Islet precursor cell (in vitro differentiated cells): Measurements from ENCODE around the gene RNF5.
"Not testable (repeated sequence)": the region's sequence is repeated elsewhere in the genome, so short reads cannot be mapped to it uniquely, and the experiment has no call there.

Experiments used
- DNase-seq: peaks from one replicate; pipeline ENCODE4 v3.0.0-alpha.2; 2018

Gene RNF5

DNA sequence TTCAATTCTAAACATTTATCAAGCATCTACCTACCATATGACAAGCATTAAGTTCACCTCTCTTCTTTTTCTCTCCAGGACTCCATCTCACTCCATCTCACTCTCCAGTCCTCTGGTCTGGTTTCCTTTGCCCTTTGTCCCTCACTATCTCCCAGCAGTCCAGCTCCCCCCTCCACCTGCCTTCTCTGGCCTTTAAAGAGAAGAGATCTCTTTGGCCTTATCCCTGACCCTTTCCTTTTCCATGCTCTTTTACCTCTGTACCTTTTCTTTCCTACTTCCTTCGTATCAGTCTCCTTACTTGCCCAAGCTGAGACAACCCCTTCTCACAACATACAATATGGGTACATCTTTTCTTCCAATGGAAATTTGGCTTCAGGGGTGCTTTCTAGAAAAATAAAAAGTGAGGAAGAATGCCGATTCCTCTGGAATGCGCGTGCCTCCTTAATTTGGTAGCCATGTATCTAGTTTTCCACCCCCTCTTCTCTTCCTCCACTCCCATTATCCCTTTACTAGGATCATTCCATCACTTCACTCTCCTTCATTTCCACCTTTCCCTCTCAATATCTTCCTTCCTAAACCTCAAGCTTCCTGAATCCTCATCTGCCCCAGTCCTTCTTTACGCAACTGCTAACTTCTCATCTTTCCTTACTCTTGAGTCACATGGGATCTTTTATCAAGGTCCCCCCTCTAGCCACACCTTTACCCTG, 1.6 kb upstream of the RNF5 start:
- no peak for DNase-seq

DNA sequence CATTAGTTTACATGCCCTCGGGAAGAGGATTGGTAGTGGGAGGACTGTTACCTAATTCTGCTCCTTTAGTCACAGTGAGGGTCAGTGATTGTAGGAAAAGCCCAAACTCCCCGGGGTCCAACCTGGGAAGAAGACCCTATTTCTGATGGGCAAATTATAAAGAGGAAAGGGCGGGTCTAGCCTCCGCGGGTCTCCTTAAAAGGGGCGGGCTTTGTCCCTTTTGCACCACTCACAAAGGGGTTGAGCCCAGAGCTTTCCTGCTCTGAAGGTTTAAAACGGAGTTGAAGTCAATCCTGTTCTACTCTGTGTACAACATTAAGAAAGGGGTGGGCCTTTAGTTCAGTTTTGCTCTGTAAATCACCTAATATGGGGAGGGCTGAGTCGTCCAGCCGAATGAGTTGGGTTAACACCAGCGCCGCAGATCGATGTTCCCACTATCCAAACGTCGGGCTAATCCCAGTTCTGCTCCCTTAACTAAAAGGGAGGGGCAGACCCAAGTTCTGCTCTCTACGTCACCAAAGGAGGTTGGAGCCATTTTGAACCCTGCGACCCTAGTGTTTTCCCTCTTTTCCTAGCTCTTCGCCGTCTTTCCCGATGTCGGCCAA, 920 bp upstream of the RNF5 start:
- DNase-seq = peak; percentile 73

DNA sequence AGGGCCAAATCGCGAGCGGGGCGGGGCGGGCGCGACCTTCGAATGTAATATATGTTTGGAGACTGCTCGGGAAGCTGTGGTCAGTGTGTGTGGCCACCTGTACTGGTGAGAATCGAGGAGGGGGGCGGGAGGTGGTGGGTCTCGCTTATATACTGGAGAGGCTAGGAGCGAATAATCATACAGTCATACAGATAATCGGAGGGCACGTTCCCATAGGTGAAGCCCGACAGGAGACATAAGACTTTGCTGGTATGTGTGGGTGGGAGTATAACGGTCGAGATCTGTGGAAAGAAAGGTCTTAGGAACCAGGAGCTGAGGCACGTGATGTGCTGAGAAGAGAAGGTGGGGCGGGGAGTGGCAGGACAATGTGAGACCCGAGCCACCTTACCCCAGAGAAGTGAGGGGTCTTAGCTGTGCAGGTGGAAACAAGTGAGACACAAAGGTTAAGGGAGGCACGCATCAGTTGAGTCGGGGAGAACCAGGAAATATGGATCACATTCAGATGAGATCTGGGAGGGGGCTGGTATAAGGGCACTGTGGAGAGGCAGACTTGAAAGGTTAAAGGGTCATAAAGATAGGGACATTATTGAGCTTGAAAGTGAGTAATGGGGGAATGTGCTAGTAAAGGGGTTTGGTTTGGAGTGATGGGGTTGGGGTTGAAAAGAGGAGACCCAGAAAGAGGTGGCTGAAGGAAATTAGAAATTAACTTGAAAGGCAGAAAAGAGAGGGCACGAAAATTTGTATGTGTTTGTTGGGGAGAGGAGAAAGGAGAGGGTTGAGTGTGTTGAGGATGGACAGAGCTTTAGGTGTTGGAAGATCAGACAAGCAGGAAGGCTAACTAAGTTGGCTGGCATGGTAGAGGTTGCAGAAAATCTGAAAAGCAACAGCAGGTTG, 589 bp downstream of the RNF5 start:
- no peak for DNase-seq

GRCh38 chr6:32179766-32180405, 1.7 kb downstream of the RNF5 start:
- no peak for DNase-seq

DNA sequence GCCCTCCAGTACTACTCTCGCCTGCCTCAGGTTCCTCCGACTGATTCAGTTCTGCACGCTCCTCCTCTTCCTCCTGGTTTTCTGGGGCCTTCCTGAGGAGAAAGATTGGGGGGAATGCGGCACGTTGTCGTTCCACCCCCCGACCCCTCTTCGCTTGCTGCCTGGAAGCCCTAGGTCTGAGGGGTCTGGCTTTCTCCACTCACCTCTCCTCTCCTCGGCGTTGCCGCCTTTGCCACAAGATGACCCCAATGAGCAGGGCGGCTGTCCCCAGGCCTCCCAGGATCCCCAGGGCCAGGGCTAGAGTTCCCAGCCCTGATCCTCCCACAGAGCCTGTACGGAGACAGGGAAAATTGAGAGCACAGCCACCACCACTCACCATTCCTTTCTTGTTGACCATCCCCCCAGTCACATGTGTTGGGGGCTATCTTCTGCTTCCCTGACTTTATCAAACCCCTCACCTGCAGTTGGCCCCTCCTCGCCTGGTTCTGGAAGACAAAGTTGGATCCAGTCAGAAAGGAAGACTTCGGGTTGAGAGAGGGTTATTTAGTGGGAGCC, 3.0 kb downstream of the RNF5 start:
- DNase-seq = no peak

DNA sequence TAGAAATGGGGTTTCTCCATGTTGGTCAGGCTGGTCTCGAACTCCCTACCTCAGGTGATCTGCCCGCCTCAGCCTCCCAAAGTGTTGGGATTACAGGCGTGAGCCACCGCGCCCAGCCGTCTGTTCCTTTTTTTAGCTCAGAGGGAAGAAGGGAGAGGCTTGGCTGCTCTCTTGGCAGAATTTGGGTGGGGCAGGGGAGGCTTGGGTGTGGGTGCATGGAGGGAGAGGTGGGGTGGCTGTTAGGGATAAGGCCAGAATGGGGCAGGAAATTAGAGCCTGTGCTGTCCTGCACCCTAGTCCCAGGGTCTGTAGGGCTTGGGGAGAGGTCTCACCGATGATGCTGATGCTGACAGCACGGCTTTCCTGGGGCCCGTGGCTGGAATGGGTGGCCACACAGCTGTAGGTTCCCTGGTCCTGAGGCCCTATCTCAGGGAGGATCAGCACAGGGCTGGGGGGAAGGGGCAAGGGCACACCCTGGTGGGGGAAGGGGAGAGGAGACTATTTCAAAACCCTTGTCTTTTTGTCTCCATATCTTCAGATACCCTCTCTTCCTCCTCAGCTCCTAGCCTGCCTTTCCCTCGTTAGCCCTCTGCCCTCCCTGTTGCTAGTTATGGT, 3.8 kb downstream of the RNF5 start:
- DNase-seq = no peak

- DNase-seq = no peak
Measured at GRCh38 chr6:32182555-32182981, 4.4 kb downstream of the RNF5 start.

GRCh38 chr6:32183030-32183429, 4.8 kb downstream of the RNF5 start:
- DNase-seq = no peak

DNA sequence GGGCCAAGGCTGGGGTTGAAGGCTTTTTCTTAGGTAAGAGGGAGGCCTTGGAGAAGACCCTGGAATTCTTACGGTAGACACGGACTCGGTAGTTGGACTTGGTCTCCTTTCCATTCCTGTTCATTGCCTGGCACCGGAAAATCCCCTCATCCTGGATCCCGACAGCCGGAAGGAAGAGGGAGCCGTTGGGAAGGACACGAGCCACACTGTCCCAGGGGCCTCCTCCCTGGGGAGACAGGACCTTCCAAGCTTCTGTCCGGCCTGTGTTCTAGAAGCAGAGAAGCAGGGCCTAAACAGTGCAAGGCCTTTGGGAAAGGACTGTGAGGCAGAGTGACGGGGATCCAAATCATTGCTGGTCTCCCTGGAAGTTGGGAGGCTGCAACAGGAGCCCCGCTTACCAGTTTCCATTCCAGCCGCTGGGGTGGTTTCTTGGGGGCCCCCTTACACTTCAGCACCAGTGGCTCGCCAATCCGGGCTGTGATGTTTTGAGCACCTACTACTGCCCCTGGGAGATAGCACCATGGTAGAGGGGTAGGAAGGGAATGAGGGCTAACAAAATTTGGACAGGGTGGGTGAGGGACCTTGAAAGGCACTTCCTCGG, 5.4 kb downstream of the RNF5 start:
- DNase-seq = no peak

DNA sequence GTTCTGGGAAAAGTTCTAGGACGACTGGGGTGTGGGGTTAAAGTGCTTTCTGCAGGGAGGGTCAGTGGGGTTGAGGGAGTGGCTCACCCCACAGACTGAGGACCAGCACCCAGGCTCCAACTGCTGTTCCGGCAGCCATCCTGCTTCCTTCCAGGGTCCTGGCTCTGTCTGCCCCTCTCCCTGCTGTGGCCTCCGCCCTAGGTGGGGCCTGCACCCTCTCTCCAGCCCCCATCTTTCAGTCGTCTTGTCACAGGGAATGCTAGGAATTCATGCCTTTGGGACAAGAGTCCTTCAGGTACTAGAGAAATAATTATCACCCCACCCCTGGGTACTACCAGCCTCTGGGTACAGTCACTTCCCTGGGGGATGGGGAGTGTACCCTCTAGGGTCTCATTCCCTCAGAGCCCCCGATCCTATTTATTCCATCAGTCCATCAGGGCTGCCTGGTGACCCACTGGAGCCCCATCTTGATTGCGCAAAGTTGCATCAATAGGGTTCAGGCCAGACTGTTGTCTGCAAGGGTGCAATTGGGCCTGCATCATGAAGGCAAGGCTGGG, 6.0 kb downstream of the RNF5 start, which contains the start of gene AGER:
AGER (minus strand) TSS at position 170 of the 557 bp plus-strand sequence; CDS start at position 139, 31 bp downstream.
- no peak for DNase-seq

- DNase-seq = peak; percentile 90
Measured at GRCh38 chr6:32185681-32186131, 7.5 kb downstream of the RNF5 start.

GRCh38 chr6:32186151-32186840, 8.1 kb downstream of the RNF5 start:
- DNase-seq = not testable (repeated sequence)

DNA sequence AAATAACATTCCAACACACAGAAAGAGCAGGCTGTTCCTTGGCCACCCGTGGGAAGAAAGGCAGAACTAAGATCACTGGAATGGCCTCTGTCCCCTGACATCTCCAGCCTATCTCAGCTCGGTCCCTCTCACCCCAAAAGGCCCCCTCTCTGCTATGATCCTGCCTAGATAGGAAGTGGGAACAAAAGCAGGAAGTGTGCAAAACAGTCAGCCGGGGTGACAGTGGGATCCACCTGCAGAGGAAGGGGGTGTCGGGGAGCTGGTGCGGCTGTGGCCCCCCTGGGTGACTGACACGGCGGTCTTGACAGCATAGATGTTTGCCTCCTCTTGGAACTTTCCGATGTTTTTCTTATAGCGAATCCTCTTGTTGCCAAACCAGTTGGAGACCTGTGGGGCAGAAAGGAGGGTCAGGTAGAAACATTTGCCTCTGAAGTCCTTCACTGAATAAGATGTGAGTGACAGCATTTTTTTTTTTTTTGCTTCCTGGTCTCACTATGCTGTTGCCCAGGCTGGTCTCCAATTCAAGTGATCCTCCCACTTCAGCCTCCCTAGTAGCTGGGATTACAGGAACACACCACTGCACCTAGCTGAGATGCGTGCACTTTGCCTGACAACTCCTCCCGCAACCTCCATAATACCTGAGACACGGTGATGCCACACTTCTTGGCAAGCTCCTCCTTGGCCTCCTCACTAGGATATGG, 9.0 kb downstream of the RNF5 start:
- DNase-seq = no peak

- not testable (repeated sequence) for DNase-seq
Measured at GRCh38 chr6:32187725-32188380, 9.6 kb downstream of the RNF5 start.

DNA sequence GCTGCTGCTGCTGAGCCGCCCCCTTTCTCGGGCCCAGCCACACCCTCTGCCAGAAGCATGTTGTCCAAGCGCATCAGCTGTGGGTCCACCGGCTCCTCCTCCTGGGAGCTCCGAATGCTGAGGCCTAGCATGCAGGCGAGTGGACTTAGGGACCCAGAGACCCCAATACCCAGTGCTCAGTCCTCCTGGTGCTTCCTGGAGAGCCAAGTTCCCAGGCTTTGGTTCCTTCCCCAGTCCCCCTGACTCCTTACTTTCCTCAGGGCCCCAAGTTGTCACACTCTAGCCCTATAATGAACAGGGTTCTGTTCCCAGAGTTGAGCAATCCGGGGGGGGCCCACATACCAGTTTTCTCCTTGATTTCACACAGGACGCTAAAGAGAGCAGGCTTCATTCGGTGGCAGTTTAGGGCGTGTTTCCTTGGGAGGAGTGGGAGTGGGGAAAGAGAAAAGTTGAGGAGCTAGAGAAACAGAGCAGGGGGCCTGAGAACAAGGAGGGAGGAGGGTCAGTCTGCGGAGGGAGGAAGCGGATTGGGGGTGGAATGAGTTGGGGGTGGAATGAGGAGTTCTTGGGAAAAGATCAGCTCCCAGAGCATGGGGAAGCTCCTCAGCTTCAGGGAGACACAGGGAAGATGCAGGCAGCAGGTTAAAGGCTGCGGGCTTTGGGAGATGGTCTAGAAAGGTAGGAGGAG, 10.3 kb downstream of the RNF5 start:
- no peak for DNase-seq

DNA sequence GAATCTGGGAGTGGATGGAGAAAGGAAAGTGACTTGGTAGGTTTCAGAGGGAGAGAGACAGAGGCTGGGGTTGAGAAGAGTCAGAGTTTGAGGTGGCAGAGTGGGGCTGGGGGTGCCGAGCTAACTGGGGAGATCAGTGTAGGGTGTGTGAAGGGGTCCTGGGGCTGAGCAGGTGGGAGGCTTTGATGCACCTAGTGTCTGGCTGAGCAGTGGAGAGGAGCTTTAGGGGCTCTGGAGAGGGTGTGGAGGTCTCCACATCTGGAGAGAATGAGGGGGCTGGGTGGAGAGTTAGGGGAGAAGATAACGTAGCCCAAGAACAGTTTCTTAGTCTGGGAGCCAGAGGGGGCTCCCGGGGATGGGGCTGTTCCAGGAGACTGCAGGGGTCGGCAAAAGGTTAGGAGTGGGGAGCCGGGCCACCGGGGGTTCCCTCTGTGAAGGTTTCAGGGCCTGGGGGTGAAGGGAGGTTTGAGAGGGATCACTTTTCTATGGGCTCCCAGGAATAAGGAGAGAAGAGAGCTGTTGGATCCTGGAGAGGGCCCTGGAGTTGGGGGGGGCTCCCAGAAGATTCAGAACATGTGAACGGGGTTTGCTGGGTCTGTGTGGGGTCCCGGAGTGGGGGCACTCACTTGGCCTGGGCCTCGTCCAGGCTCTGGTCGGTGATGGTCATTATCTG, 11.0 kb downstream of the RNF5 start:
- no peak for DNase-seq

- no peak for DNase-seq
Measured at GRCh38 chr6:32189742-32190053, 11.5 kb downstream of the RNF5 start.

- peak; percentile 94 for DNase-seq
Measured at GRCh38 chr6:32190054-32190851, 12.0 kb downstream of the RNF5 start, which contains the start of gene PBX2. Gene PBX2 (minus strand): TSS chr6:32190202. CDS start chr6:32189915, 287 bp downstream.
